Activated CD4-positive, alpha-beta T cell treated with anti-CD3 and anti-CD28 coated beads, Interleukin-2, amount 10 ng/mL, durations not matched to agents 7 days and 5 days (primary cell): ENCODE measurements around the gene ACVRL1. TPM values are rescaled to one million over a fixed set of nuclear protein-coding genes. Genes with fewer than 3 reads are reported as not detected.
A peak's percentile ranks its signal among the peaks of the same experiment; 100 is the strongest.

ENCODE experiments used
- CTCF ChIA-PET: fragments of 350-600 bp; sonication (Branson Sonifier 250); formaldehyde crosslinking; loops from one replicate; lab custom pipeline; 2021; ENCODE audit warnings: antibody characterized with exemption; lab: Charles Lee
- POLR2A ChIA-PET: fragments of 350-600 bp; sonication (Branson Sonifier 250); formaldehyde crosslinking; loops from one replicate; lab custom pipeline; 2021; ENCODE audit warnings: antibody characterized with exemption; lab: Charles Lee
- DNase-seq: peaks from one replicate; pipeline ENCODE4 v3.0.0-alpha.2; 2020
- H3K27ac Mint-ChIP-seq: one replicate; pipeline ENCODE4 v1.8.0; 2021; ENCODE audit warnings: mild to moderate bottlenecking, moderate library complexity, mixed read lengths
- H3K27me3 Mint-ChIP-seq: one replicate; pipeline ENCODE4 v1.8.0; 2021; ENCODE audit warnings: mixed read lengths
- H3K36me3 Mint-ChIP-seq: one replicate; pipeline ENCODE4 v1.8.0; 2021; ENCODE audit warnings: low read depth, mixed read lengths
- H3K4me1 Mint-ChIP-seq: one replicate; pipeline ENCODE4 v1.8.0; 2021; ENCODE audit warnings: mixed read lengths
- H3K4me3 Mint-ChIP-seq: one replicate; pipeline ENCODE4 v1.8.0; 2021; ENCODE audit warnings: mild to moderate bottlenecking, moderate library complexity, mixed read lengths
- H3K9me3 Mint-ChIP-seq: one replicate; pipeline ENCODE4 v1.8.0; 2021; ENCODE audit warnings: mixed read lengths
- total RNA-seq, 2 experiments: library from RNA; stranded (reverse); gene quantifications; one replicate each; pipeline ENCODE4 v1.2.3, GENCODE V29; 2021

The ACVRL1 gene
- total RNA-seq, 2 experiments from 2014 or later, result not detected

DNA sequence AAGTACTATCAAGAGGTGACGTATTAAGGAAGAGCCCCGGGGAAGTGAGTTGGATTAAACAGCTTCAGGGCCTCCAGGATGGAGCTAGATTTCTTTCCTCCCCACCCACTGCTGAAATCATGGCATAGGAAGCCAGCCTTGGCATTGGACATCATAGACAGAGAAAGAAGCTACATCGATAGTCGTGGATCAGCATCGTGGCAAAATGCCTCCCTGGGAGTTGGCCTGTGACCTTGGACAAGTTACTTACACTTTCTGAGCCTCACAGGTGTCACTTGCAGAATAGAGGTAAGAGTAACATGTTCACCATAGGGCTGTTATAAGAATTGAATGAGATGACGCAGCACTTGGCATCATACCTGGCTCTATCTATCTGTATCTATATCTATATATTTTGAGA is 13.5 kb upstream of the ACVRL1 start:
- H3K36me3 Mint-ChIP-seq, result no peaks in the 10 kb centered on the region
- no peak overlapping the region for H3K4me3 Mint-ChIP-seq
- H3K27me3 Mint-ChIP-seq, result peaks cover 4% of the 10 kb centered on the region

DNA sequence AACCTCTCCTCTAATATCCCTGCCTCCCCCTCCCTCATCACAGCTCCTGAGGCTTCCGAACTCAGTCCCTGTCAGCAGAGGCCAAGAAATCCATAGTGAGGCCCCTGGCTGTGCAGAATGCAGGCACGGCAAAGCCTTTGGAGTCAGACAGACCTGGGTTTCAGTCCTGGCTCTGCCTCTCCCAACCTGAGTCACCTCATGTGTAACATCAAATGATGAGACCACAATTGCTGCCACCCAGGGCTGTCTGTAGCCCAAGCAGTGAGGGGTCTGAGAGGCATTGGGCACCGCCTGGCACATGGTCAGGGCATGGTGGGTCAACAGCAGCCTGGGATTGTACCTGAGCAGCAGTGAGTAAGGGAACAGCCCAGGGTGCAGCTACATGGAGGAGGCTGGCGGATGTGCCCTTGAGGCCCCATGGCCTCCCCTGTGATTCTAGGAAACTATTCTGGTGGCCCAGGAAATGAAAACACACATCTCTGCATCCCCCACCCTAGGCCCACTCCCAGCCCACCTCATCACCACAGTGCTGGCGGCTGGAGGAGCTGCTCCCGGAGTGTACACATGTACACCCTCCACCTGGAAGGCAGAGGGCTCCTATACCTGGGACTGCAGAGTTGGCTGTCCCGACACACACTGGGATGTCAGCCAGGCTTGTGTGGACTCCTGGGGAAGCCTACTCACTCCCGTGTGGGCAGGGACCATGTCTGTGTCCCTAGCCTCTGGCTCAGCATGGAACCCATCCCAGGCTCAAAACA is 11.7 kb upstream of the ACVRL1 start:
- no peaks in the 10 kb centered on the region for H3K36me3 Mint-ChIP-seq
- POLR2A ChIA-PET, result no interaction called here
- no peak for DNase-seq
- H3K9me3 Mint-ChIP-seq, result no peaks in the 10 kb centered on the region
- H3K27ac Mint-ChIP-seq, result no peak overlapping the region
- CTCF ChIA-PET, result interaction anchor here (0.8 to 1.2 kb wide), 2 partner anchors 16 to 17 kb away, joined by 3 to 4 read pairs; no protein-coding TSS in a partner anchor
- H3K27me3 Mint-ChIP-seq, result peaks cover 6% of the 10 kb centered on the region
- no peak overlapping the region for H3K4me3 Mint-ChIP-seq
- H3K4me1 Mint-ChIP-seq, result no peaks in the 10 kb centered on the region

More for the DNA sequence above, 13.5 kb upstream of the ACVRL1 start:
- Mint-ChIP-seq H3K4me1 (no peaks in the 10 kb centered on the region), H3K9me3 (no peaks in the 10 kb centered on the region), H3K27ac (no peak overlapping the region)
- CTCF ChIA-PET, result interaction anchor here (0.6 to 1.1 kb wide), 2 partner anchors 9 to 15 kb away, joined by 3 to 4 read pairs; no protein-coding TSS in a partner anchor
- POLR2A ChIA-PET, result no interaction called here
- no peak for DNase-seq

DNA sequence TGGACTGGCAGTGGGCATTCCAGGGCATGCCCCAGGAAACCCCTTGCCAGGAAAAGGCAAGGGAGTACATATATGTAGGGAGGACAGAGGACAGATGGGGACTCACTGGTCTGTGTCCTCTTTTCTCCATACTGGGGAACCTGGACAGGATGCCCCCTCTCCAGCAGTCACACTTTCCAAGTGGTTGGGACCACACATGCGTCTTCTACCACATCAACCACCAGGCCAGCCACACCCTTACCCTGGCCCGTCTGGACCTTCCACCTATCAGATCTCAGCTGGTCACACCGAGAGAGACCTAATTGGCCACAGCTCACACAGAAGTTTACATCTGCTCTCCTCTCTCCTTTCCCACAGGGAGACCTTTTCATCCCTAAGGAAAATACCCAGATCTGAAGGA is 11.1 kb upstream of the ACVRL1 start:
- Mint-ChIP-seq H3K4me3 (no peak overlapping the region), H3K36me3 (no peaks in the 10 kb centered on the region), H3K9me3 (no peaks in the 10 kb centered on the region), H3K27me3 (peaks cover 6% of the 10 kb centered on the region), H3K27ac (no peak overlapping the region), H3K4me1 (no peaks in the 10 kb centered on the region)
- CTCF ChIA-PET, result interaction anchor here (0.8 kb wide), 1 partner anchor 15 kb away, joined by 3 read pairs; no protein-coding TSS in a partner anchor
- DNase-seq, result no peak
- POLR2A ChIA-PET, result no interaction called here

DNA sequence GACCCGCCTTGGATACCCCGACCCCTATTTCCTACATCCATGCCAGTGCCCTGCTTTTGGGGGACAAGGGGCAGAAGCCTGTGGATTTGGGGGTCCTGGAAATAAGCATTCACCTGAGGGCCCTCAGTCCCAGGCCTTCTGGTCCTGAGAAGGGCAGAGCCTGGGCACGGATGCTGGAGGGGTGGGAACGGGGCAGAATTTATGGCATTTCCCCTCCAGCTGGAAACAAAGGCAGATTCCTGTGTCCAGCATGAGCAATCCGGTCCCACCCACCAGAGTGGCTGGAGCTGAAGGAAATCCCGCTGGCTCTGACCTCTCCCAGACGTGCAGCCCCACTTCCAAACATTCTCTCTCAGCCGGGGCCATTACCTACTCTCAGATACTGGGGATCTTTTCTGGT is 10.1 kb upstream of the ACVRL1 start:
- Mint-ChIP-seq H3K27ac (no peak overlapping the region), H3K4me1 (no peaks in the 10 kb centered on the region), H3K36me3 (no peaks in the 10 kb centered on the region), H3K4me3 (no peak overlapping the region), H3K9me3 (no peaks in the 10 kb centered on the region), H3K27me3 (peaks cover 6% of the 10 kb centered on the region)
- ChIA-PET POLR2A (interaction anchor here (0.6 kb wide), 1 partner anchor 365 kb away, joined by 4 read pairs; no protein-coding TSS in a partner anchor), CTCF (no interaction called here)
- no peak for DNase-seq

DNA sequence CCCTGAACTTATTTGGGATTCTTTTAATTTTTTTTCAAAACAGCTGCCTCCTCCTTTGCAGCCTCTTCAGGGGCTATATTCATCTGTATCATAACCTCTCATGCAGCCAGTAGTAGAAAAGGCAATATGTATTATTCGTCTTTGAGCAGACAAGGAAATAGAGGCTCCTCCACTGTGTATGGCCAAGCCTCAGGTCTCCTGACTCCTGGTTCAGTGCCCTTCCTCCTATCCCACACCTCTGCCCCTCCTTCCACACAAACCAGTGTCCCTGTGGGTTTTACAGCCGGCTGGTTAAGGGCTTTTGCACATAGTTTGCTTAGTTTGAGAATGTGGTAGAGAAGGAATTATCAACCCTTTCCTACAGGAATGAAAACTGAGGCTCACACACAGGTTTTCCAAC is 8.8 kb upstream of the ACVRL1 start:
- Mint-ChIP-seq H3K4me1 (no peaks in the 10 kb centered on the region), H3K27me3 (peaks cover 2% of the 10 kb centered on the region), H3K27ac (peak overlapping the region; percentile 36), H3K4me3 (no peak overlapping the region), H3K36me3 (no peaks in the 10 kb centered on the region), H3K9me3 (no peaks in the 10 kb centered on the region)
- CTCF ChIA-PET, result interaction anchor here (1.3 kb wide), 1 partner anchor 127 kb away, joined by 3 read pairs; no protein-coding TSS in a partner anchor
- no peak for DNase-seq
- POLR2A ChIA-PET, result no interaction called here

DNA sequence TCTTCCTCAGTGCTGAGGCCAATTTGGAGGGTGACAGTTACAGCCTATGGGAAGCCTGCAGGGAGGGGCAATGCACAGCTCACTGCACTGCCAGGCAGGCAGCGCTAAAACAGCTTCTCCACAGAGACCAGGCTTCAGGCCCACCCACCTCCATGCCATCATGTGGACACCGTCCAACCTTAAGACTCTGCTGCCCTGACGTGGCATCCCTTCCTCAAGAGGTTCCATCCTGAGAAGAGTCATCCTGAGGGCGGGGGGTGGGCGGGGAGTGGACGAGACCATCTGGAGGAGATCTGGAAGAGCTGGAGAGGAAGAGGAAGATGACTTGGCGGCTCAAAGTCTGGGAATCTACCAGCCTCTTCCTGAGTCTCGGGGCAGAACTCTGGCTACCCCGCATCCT is 8.4 kb upstream of the ACVRL1 start:
- no peaks in the 10 kb centered on the region for H3K9me3 Mint-ChIP-seq
- H3K36me3 Mint-ChIP-seq, result no peaks in the 10 kb centered on the region
- no peak for DNase-seq
- H3K4me1 Mint-ChIP-seq, result no peaks in the 10 kb centered on the region
- POLR2A ChIA-PET, result no interaction called here
- no peak overlapping the region for H3K27ac Mint-ChIP-seq
- H3K4me3 Mint-ChIP-seq, result no peak overlapping the region
- H3K27me3 Mint-ChIP-seq, result peaks cover 5% of the 10 kb centered on the region
- CTCF ChIA-PET, result interaction anchor here (1.3 kb wide), 1 partner anchor 126 kb away, joined by 3 read pairs; no protein-coding TSS in a partner anchor

DNA sequence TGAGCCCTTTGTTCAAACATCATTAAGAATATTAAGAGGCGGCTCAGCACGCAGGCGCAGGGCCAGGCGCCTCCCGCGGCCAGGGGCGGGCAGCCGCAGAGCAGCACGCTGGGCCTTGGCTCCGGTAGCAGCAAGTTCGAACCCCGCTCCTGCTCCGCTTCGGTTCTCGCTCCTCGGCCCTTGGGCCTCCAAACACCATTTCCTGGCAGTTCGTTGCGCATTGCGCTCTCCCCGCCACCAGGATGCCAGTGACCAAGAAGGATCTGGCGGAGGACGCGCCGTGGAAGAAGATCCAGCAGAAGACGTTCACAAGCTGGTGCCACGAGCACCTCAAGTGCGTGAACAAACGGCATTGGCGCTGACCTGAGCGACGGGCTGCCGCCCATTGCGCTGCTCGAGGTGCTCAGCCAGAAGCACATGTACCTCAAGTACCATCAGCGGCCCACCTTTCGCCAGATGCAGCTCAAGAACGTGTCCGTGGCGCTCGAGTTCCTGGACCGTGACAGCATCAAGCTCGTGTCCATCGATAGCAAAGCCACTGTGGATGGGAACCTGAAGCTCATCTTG is 6.9 kb upstream of the ACVRL1 start:
- DNase-seq, result no peak
- H3K27me3 Mint-ChIP-seq, result peaks cover 11% of the 10 kb centered on the region
- no peaks in the 10 kb centered on the region for H3K36me3 Mint-ChIP-seq
- no peaks in the 10 kb centered on the region for H3K9me3 Mint-ChIP-seq
- H3K27ac Mint-ChIP-seq, result no peak overlapping the region
- POLR2A ChIA-PET, result no interaction called here
- H3K4me1 Mint-ChIP-seq, result no peaks in the 10 kb centered on the region
- H3K4me3 Mint-ChIP-seq, result no peak overlapping the region
- CTCF ChIA-PET, result no interaction called here

DNA sequence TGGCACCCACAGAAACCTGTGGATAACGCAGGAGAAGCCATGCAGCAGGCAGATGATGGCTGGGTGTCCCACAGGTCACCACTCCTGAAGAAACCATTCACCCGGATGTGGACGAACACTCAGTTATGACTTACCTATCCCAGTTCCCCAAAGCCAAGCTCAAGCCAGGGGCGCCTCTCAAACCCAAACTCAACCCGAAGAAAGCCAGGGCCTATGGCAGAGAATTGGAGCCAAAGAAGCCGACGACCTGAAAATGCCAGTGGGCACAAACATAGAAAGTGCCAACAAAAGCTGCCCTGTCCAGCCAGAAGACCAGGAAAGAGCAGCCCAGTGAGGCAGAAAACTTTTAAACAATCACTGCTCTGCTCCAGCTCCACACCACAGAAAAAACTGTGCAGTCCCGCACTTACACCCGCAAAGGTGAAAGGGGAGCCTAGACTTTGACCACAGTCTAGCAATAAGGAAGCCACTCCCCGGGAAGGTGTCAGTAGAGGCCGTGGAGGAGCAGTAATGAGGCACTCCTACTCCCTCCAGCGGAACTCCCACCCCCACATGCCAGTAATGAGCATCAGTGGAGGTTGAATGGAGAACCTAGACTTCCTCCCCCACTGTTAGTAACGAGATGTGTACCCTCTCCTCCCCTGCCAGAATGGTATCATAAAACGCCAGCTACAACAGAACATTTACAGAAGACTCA is 6.0 kb upstream of the ACVRL1 start:
- Mint-ChIP-seq H3K27me3 (peaks cover 16% of the 10 kb centered on the region), H3K4me3 (no peak overlapping the region), H3K9me3 (no peaks in the 10 kb centered on the region), H3K27ac (no peak overlapping the region), H3K4me1 (no peaks in the 10 kb centered on the region), H3K36me3 (no peaks in the 10 kb centered on the region)
- CTCF ChIA-PET, result no interaction called here
- POLR2A ChIA-PET, result no interaction called here
- no peak for DNase-seq

DNA sequence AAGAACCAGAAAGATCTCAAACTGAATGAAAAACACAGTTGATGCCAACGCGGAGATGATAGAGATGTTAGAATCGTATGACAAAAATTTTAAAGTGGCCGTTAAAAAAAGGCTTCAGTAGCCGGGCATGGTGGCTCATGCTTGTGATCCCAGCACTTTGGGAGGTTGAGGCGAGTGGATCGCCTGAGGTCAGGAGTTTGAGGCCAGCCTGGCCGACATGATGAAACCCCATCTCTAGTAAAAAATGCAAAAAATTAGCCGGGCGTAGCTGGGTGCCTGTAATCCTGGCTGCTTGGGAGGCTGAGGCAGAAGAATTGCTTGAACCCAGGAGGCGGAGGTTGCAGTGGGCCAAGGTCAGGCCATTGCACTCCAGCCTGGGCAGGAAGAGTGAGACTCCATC is 5.4 kb upstream of the ACVRL1 start:
- Mint-ChIP-seq H3K27me3 (peaks cover 22% of the 10 kb centered on the region), H3K4me3 (no peak overlapping the region), H3K9me3 (no peaks in the 10 kb centered on the region), H3K36me3 (no peaks in the 10 kb centered on the region), H3K4me1 (no peaks in the 10 kb centered on the region), H3K27ac (no peak overlapping the region)
- DNase-seq, result no peak
- POLR2A ChIA-PET, result no interaction called here
- CTCF ChIA-PET, result no interaction called here

DNA sequence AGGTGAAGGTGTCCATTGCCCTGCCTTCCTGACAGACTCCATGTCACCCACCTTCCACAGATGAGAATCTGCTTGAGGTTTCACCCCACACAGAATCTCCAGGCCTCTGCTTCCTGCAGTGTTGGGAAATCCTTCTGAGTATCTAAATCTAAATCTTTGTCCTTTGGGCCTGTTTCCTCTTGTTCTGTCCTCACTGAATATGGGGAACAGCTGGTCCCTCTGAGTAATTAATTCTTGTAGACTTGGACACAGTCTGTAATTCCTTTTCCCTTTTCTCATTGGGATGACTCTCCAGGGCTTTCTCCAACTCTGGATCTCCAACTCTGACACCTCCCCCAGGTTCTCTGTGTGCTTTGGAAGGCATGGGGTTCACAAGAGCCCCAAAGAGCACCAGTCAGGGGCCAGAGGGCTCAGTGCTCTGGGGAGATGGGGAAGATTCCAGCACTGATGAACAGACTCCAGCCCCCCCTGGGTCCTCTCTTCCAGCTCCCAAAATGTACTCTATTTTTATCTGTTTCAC is 2.3 kb upstream of the ACVRL1 start:
- CTCF ChIA-PET, result no interaction called here
- H3K4me1 Mint-ChIP-seq, result no peaks in the 10 kb centered on the region
- no peaks in the 10 kb centered on the region for H3K9me3 Mint-ChIP-seq
- H3K36me3 Mint-ChIP-seq, result no peaks in the 10 kb centered on the region
- no peak overlapping the region for H3K27ac Mint-ChIP-seq
- no peak overlapping the region for H3K4me3 Mint-ChIP-seq
- DNase-seq, result no peak
- H3K27me3 Mint-ChIP-seq, result peaks cover 43% of the 10 kb centered on the region
- POLR2A ChIA-PET, result no interaction called here

DNA sequence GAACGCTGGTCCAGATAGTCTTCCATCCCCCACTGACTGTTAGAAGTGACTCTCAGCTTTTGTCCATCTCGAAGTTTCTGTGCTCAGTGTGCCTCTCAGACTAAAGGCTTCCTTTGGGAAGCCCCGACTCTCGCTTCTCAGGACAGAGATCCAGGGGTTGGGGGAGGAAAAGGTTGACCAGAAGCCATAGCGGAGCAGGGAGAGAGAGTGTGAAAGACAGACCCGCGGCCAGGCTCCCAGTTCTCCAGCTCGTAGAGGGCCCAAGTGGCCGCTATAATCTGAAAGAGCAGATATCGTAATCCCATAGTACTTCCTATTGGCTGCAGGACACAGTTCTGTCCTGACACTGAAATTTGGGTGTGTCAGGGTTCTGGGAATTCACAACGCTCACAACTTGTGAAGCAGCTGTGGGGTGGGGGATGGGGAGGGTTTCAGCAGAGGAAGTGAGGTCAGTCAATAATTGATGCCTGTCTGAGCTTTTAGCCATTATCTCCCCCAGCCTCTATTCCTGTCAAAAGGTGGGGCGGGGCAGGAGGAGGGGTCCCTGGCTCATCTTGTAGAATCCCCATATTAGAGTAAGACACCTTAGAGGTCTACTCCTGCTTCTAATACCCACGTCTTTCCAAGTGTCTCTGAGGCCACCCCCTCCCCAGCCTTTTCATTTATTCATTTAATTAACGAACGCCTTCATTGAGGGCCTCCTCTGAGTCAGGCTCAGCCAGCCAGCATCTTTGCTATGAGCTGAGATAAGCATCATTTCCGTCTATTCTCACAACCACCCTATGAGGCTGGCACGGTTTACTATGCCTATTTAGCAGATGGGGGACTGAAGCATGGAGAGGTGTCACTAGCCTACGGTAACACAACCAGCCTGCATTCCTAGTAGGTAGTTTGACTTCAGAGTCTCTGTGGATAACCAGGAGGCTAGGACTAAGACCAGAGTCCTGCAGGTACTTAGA is 1.6 kb upstream of the ACVRL1 start:
- Mint-ChIP-seq H3K4me1 (no peaks in the 10 kb centered on the region), H3K9me3 (no peaks in the 10 kb centered on the region), H3K4me3 (no peak overlapping the region), H3K27me3 (peaks cover 46% of the 10 kb centered on the region), H3K27ac (no peak overlapping the region), H3K36me3 (no peaks in the 10 kb centered on the region)
- ChIA-PET POLR2A (no interaction called here), CTCF (no interaction called here)
- no peak for DNase-seq

DNA sequence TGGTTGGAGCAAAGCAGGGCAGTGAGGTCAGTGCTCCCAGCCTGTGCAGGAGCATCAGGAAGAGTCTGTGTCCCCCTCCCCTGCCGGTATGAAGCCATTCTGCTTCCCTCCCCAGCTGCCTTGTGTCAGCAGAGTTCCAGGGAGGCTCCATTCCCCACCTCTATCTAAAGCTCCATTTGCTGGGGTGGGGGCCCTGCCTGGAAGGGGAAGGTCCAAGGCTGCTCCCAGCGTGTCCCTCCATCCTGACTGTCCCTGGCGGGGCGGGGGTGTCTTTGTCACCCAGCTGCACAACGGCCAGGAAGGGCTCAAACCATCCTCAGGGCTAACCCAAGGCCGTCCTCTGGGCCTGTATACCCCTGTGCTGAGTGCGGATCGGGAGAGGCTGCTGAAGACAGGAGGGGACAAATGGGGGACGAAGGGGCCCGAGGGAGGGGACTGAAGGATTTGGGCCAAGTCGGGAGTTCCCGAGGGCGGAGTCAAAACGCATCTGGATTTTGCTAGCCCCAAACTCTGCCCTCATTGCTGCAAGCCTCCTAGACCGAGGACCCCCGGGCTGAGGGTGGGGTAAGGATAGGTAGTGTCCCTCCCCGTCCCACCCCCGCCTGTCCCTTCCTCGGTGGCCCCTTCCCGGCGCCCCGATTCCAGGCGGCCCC is 748 bp upstream of the ACVRL1 start:
- ChIA-PET POLR2A (no interaction called here), CTCF (interaction anchor here (2.2 kb wide), 1 partner anchor 16 kb away, joined by 8 read pairs; no protein-coding TSS in a partner anchor)
- no peaks in the 10 kb centered on the region for H3K4me1 Mint-ChIP-seq
- H3K4me3 Mint-ChIP-seq, result no peak overlapping the region
- H3K27ac Mint-ChIP-seq, result no peak overlapping the region
- DNase-seq, result no peak
- no peaks in the 10 kb centered on the region for H3K9me3 Mint-ChIP-seq
- H3K27me3 Mint-ChIP-seq, result peaks cover 51% of the 10 kb centered on the region
- no peaks in the 10 kb centered on the region for H3K36me3 Mint-ChIP-seq
